ENCODE results near the gene PDK1.
"Not testable (repeated sequence)": the region's sequence is repeated elsewhere in the genome, so short reads cannot be mapped to it uniquely, and the experiment has no call there.

PDK1 gene

DNA sequence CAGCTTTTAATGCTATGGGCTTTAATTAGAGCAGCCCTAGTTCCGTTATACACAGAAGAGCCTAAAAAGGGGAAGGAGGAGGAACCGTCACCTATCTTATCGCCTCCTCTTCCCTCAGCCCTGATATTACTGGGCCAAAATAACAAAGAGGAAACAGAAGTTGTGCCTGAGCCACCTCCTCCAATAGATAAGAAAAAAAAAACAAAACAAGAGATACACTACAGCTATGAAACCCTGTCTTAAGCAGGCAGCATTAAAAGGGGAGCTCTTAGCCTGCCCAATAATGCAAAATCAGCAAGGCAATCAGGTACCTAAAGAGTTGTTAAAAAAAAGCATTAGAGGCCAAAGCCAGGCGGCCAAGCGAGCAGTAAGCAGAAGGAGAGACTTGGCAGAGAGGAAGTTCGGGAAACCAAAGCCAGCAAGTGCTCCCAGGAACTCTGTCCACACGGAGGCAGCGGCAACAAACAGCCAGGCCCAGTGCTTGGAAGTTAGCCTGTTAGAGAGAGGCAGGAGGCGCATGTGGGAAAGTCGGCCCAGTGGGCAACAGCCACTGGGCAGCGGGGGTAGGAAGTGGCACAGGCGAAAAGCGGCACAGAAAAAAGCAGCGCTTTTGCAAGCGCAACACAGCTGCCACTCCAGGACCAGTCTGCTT lies 41.8 kb upstream of the PDK1 start:
- DNase-seq (ENCODE audit: low read depth): no peak
- no peak overlapping the region for H3K4me3 ChIP-seq (ENCODE audit: low read depth, low read length)
- TF ChIP-seq, protein P1, sequence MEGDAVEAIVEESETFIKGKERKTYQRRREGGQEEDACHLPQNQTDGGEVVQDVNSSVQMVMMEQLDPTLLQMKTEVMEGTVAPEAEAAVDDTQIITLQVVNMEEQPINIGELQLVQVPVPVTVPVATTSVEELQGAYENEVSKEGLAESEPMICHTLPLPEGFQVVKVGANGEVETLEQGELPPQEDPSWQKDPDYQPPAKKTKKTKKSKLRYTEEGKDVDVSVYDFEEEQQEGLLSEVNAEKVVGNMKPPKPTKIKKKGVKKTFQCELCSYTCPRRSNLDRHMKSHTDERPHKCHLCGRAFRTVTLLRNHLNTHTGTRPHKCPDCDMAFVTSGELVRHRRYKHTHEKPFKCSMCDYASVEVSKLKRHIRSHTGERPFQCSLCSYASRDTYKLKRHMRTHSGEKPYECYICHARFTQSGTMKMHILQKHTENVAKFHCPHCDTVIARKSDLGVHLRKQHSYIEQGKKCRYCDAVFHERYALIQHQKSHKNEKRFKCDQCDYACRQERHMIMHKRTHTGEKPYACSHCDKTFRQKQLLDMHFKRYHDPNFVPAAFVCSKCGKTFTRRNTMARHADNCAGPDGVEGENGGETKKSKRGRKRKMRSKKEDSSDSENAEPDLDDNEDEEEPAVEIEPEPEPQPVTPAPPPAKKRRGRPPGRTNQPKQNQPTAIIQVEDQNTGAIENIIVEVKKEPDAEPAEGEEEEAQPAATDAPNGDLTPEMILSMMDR (IDR thresholded peaks at IDR 0.05; ENCODE audit: low read depth, low read length, missing control alignments): no peak

DNA sequence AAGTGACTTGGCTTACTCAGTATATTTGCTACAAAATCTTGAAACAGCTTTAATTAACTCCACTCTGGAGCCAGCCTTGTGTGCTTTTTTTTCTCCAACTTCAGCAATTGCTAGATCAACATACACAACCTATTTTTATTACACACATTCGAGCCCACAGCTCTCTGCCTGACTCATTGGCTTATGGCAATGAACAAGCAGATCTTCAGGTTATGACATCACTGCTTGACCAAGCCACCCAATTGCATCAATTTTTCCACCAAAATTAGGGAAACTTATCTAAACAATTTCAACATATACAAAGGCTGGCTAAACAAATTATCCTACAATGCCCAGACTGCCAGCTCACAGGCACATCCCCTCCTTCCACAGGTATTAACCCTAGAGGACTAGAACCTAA lies 39.6 kb upstream of the PDK1 start:
- TF ChIP-seq, protein P1 (IDR thresholded peaks at IDR 0.05; ENCODE audit: low read depth, low read length, missing control alignments): no peak
- DNase-seq (ENCODE audit: low read depth): no peak
- H3K4me3 ChIP-seq (ENCODE audit: low read depth, low read length): no peak overlapping the region

DNA sequence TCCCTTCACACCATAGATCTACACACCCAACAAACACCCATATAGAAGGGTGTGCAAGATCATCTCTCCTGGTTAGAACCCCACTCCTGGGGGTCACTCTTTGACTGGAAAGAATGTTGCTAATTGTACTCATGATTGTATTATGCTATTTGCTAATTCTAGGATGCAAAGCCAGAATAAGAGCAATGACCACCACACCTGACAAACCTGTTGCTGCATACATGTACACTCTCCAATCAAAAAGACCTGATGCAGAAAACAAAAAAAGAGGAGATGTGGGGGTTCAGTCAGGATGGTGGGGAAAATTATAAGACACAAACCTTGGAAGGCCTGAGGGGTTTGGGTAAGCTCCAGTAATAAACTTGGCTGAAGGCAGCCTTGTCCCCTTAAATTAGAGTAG lies 36.9 kb upstream of the PDK1 start:
- TF ChIP-seq, protein P1 (IDR thresholded peaks at IDR 0.05; ENCODE audit: low read depth, low read length, missing control alignments): no peak
- DNase-seq (ENCODE audit: low read depth): no peak
- H3K4me3 ChIP-seq (ENCODE audit: low read depth, low read length): no peak overlapping the region

DNA sequence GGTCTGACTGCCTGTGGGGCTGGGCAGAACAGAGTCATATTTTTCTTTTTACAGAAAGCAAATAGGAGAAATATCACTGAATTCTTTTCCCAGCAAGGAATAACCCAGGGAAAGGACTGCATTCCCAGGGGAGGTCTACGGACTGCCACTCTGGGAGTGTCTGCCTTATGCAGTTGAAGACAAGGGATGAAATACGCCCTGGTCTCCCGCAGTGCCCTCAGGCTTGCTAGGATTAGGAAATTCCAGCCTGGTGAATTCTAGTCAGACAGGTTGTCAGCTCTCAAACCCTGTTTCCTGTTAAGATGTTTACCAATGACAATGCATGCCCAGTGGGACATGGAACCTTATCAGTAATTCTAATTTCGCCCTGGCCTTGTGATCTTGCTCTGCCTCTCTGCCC lies 30.3 kb upstream of the PDK1 start:
- TF ChIP-seq, protein P1 (IDR thresholded peaks at IDR 0.05; ENCODE audit: low read depth, low read length, missing control alignments): no peak
- no peak overlapping the region for H3K4me3 ChIP-seq (ENCODE audit: low read depth, low read length)
- DNase-seq (ENCODE audit: low read depth): no peak

DNA sequence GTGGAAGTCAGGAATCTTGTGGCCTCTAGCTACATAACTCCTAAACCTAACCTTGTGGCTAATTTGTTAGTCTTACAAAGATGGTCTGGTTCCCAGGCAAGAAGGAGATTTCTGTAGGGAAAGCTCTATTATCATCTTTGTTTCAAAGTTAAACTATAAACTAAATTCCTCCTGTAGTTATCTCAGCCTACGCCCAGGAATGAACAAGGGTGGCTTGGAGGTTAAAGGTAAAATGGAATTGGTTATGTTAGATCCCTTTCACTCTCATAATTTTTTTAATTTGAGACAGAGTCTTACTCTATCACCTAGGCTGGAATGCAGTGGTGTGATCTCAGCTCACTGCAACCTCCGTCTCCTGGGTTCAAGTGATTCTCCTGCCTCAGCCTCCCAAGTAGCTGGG lies 24.6 kb upstream of the PDK1 start:
- TF ChIP-seq, protein P1 (IDR thresholded peaks at IDR 0.05; ENCODE audit: low read depth, low read length, missing control alignments): no peak
- no peak overlapping the region for H3K4me3 ChIP-seq (ENCODE audit: low read depth, low read length)

DNA sequence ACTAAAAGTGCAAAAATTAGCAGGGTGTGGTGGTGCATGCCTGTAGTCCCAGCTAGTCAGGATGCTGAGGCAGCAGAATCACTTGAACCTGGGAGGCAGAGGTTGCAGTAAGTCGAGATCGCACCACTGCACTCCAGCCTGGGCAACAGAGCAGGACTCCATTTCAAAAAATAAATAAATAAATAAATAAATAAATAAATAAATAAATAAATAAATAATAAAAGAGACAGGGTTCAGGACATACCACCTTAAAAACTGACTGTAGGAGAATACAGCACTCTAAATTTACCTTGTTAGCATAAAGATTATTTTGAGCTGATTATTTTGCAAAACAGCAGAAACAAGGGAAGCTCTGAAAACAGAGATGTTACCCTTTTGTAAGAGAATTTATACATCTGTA lies 23.4 kb upstream of the PDK1 start:
- not testable (repeated sequence) for DNase-seq (ENCODE audit: low read depth); H3K4me3 ChIP-seq (ENCODE audit: low read depth, low read length)

More for the DNA sequence above, 24.6 kb upstream of the PDK1 start:
- no peak for DNase-seq (ENCODE audit: low read depth)

DNA sequence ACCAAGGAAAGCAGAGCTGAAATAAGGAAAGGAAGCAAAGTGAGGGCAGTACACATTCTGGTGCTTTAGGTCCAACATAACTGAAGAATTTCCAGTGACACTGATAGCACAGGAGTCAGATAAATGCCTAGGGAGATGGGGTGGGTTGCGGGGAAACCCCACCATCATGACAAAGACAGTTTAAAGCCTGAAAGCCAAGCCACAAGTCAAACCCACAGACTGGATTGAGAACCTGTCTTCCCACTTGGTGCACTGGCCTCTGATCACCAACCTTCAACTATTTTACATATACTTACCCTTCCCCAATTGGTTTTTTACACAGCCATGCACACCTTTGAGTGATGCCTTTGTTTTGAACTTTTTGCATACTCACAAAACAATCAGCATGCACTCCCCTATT lies 22.2 kb upstream of the PDK1 start:
- no peak overlapping the region for H3K4me3 ChIP-seq (ENCODE audit: low read depth, low read length)
- TF ChIP-seq, protein P1 (IDR thresholded peaks at IDR 0.05; ENCODE audit: low read depth, low read length, missing control alignments): no peak
- DNase-seq (ENCODE audit: low read depth): no peak
